HG03025 (cell line): ENCODE measurements around the gene SERPINA5.
"Not testable (repeated sequence)": the region's sequence is repeated elsewhere in the genome, so short reads cannot be mapped to it uniquely, and the experiment has no call there.

Source experiments
- ATAC-seq: cut with Tn5 transposase; IDR thresholded peaks from one replicate; pipeline ENCODE4 v1.9.1; 2021; ENCODE audit warnings: mild to moderate bottlenecking, moderate library complexity; ENCODE audit not compliant: unreplicated experiment, low FRiP score

Gene SERPINA5

DNA sequence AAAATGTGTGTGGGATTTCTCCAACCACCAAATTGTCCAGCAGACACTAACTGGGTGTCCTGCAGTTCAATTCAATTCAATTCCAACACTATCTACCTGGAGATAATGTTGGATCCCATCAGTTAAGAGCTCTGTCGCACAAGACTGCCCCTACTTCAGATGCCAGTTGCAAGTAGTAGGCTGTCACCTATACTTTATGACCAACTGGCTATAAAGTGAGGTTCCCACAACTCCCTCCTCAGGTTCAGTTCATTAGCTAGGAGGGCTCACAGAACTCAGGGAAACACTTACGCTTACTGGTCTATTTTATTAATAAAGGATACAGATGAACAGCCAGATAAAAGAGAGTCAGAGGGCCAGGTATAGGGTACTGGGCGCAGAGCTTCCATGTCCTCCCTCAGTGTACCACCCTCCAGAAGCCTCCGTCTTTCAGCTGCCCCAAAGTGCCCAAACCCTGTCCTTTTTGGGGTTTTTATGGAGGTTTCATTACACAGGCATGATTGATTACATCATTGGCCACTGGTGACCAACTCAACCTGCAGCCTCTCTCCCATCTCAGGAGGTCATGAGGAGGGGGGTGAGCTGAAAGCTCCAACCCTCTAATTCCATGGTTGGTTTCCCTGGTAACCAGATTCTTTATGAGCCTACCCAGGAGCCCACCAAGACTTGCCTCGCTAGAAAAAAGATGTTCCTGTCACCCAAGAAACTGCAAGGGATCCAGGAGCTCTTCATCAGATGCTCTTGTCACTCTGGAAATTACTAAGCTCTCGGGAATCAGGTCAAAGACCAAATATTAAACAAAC is 7.5 kb upstream of the SERPINA5 start:
- no peak for ATAC-seq

DNA sequence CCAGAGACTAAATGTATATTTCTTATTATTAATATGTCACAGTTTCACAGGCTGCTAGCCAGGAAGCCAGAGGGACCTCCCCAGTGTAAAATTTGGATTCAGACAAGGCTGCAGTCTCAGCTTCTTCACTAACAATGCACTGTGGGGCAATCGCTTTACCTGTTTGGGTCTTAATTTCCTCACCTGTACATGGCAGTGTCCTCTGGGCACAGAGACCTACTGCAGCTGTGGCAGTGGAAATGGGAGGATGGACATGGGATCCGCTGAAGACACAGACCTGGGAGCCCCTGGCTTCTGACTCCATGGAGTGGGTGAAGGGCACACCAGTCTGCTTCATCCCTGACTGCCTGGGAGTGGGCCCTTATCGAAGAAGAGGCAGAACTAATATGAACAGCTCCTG is 6.9 kb upstream of the SERPINA5 start:
- no peak for ATAC-seq

- ATAC-seq: no peak
These were observed 5.3 kb upstream of the SERPINA5 start for GRCh38 chr14:94575730-94576585.

GRCh38 chr14:94577472-94577871 is 3.8 kb upstream of the SERPINA5 start:
- not testable (repeated sequence) for ATAC-seq

- ATAC-seq: no peak
These were observed 2.5 kb upstream of the SERPINA5 start for GRCh38 chr14:94578712-94579111.

DNA sequence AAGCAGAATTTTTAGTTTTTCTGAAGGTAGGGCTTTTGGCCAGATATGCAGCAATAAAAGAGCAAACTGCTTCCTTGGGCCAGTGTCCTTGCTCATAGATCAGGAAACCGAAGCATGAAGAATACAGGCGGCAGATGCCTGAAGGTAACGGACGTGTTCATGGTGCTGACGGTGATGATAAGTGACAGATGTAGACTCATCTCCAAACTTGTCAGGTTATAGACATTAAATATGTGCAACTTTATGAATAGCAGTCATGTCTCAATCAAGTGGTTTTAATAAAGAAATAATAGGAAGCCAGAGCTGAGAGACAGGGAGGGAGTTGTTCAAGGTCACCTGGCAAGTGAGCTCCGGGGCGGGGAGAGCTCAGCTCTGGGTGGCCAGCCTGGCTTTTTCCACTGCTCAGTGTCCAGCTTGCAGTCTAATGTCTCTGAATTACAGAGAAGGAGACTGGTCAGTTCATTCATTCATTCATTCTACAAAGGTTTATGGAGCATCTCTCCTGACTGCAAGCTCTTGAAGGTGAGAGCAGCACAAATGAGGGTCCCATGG is 1.0 kb downstream of the SERPINA5 start:
- no peak for ATAC-seq

DNA sequence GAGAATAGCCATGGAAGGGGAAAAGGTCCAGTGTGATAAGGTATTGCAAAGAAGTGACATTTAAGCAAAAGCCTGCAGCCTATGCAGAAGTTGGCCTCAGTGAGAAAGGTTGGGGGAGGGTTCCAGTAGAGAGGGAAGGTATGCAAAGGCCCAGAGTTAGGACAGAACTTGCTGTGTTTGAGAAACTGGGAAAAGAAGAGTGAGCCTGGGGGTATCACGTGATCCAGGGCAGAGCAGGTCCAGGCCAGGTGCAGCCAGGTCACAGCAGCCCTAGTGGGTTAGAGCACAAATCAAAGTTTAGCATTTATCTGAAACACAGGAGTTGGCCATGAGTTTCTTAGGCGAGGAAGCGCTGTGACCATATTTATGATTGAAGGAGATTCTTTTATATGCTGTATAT is 1.6 kb downstream of the SERPINA5 start:
- ATAC-seq: no peak

- ATAC-seq: no peak
These were observed 2.3 kb downstream of the SERPINA5 start for GRCh38 chr14:94583557-94583956.

GRCh38 chr14:94584591-94585280 is 3.5 kb downstream of the SERPINA5 start:
- no peak for ATAC-seq

DNA sequence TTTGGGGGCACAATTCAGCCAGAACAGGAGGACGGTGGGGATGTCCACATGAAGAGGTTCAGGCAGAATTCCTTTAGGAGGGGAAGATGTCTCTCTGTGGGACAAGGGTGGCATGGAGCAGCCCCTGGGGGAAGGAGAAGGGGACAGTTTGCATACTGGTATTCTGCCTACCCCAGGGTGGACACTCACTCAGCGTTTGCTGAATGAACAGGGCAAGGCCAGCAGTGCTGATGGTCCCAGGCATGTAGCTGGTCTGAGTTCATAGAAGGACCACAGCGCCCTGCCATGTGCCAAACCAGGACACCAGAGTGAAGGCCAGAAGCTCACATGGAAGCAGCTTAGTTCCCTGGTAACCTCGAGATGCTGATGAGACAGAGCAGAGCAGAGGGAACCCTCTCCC is 5.4 kb downstream of the SERPINA5 start:
- no peak for ATAC-seq

GRCh38 chr14:94588311-94588710 is 7.1 kb downstream of the SERPINA5 start:
- no peak for ATAC-seq

- no peak for ATAC-seq
These were observed 9.8 kb downstream of the SERPINA5 start for GRCh38 chr14:94591073-94591472.

DNA sequence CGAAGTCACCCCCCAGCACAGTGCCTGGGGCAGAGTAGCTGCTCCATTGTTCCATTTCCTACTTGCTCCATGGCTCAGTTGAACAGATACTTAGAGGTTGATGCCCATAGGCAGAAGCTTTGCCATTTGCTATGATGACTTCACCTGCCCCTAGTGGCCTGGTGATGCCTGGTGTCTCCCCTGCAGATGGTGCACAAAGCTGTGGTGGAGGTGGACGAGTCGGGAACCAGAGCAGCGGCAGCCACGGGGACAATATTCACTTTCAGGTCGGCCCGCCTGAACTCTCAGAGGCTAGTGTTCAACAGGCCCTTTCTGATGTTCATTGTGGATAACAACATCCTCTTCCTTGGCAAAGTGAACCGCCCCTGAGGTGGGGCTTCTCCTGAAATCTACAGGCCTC is 10.6 kb downstream of the SERPINA5 start:
- no peak for ATAC-seq

DNA sequence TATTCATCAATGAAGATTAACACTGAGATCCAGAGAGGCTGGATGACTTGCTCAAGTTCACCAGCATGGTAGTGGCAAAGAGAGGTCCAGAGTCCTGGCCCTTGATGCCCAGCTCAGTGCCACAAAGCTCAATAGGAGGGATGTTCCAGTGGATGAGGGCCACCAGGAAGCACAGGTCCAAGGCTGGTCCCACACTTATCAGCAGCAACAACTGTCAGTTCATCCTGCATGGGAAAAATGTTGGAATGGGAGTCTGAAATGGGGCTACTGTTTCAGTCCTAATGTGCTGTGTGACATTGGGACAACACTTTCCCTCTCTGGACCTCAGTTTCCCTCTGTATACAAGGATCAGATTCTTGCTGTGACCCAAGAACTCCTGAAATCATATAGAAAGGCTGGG is 11.2 kb downstream of the SERPINA5 start:
- ATAC-seq: no peak

GRCh38 chr14:94593376-94593748 is 12.1 kb downstream of the SERPINA5 start:
- no peak for ATAC-seq

GRCh38 chr14:94593749-94594431 is 12.7 kb downstream of the SERPINA5 start:
- no peak for ATAC-seq

GRCh38 chr14:94594441-94594840 is 13.2 kb downstream of the SERPINA5 start:
- ATAC-seq: no peak

DNA sequence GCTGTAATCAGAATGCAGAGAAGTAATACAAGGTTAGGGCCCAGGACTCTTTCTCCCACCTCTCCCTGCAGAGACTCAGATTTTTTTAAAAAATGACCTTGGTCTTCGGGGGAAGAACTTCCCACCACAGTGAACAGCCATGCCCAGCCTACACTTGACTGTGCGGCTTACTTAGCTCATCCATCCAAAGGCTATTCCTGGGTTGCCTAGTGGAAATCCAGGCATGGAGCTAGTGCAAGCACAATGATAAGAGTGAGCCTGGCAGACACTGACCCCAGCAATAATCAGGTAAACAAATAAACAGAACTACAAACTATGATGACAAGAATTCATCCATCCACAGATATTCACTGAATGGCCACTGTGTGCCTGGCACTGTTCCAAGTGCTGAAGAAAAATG is 14.7 kb downstream of the SERPINA5 start:
- no peak for ATAC-seq

- ATAC-seq: no peak
These were observed 15.1 kb downstream of the SERPINA5 start for GRCh38 chr14:94596361-94596760.

- ATAC-seq: no peak
These were observed 16.6 kb downstream of the SERPINA5 start for GRCh38 chr14:94597788-94598187.

- no peak for ATAC-seq
These were observed 17.2 kb downstream of the SERPINA5 start for GRCh38 chr14:94598506-94598815.
